ENCODE results near the gene DNAH12. TPM values are rescaled to one million over a fixed set of nuclear protein-coding genes. Genes with fewer than 3 reads are reported as not detected.
"Not testable (repeated sequence)": the region's sequence is repeated elsewhere in the genome, so short reads cannot be mapped to it uniquely, and the experiment has no call there.

The DNAH12 gene
- total RNA-seq, 4 donors from 2014 or later = under 0.01 to 0.03 TPM; not detected in 2

DNA sequence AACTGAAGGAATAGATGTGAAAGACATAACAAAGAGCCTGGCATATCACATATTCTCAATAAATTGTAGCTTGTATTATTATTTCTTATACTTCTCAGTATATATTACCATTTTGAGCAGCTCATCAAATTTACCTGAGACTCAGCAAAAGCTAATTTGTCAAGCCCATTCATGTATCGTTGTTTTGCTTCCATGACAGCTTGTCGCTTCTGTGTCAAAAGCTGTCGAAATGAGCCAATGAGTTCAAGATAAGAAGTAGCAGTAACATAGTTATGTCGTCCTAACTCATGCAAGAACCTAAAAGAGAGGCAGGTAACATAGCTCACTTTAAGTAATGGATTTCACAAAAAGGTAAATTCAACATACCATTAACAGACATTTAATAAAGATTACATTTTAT lies 157.8 kb downstream of the DNAH12 start:
- Histone ChIP-seq H3K27me3 (no peaks in the 10 kb centered on the region), H3K4me3 (no peak overlapping the region), H3K9me3 (no peaks in the 10 kb centered on the region), H3K36me3 (no peaks in the 10 kb centered on the region), H3K27ac (no peak overlapping the region), H3K4me1 (no peaks in the 10 kb centered on the region)
- no peak for DNase-seq
- intact Hi-C loops (cut with DNase I) = no loop called here
- TF ChIP-seq, protein P1, sequence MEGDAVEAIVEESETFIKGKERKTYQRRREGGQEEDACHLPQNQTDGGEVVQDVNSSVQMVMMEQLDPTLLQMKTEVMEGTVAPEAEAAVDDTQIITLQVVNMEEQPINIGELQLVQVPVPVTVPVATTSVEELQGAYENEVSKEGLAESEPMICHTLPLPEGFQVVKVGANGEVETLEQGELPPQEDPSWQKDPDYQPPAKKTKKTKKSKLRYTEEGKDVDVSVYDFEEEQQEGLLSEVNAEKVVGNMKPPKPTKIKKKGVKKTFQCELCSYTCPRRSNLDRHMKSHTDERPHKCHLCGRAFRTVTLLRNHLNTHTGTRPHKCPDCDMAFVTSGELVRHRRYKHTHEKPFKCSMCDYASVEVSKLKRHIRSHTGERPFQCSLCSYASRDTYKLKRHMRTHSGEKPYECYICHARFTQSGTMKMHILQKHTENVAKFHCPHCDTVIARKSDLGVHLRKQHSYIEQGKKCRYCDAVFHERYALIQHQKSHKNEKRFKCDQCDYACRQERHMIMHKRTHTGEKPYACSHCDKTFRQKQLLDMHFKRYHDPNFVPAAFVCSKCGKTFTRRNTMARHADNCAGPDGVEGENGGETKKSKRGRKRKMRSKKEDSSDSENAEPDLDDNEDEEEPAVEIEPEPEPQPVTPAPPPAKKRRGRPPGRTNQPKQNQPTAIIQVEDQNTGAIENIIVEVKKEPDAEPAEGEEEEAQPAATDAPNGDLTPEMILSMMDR (IDR thresholded peaks at IDR 0.05) = no peak
- no peak for TF ChIP-seq POLR2A (IDR thresholded peaks at IDR 0.05)
- 76 to 88% methylated on average over 4 of the region's 4 CpGs for WGBS, 2 donors

DNA sequence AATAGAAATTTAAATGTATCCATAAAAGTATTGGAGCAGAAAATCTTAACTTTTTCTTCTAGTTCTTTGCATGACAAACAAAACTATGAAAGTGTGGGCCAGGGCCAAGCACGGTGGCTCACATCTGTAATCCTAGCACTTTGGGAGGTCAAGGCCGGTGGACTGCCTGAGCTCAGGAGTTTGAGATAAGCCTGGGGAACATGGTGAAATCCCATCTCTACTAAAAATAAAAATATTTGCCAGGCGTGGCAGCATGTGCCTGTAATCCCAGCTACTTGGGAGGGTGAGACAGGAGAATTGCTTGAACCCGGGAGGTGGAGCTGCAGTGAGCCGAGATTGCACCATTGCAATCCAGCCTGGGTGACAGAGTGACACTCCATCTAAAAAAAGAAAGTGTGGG lies 158.6 kb downstream of the DNAH12 start:
- no peak for TF ChIP-seq POLR2A (IDR thresholded peaks at IDR 0.05)
- TF ChIP-seq, protein P1 (IDR thresholded peaks at IDR 0.05) = no peak
- no peak overlapping the region for H3K4me3 ChIP-seq
- H3K4me1 ChIP-seq = no peaks in the 10 kb centered on the region
- WGBS, 2 donors = 84 to 87% methylated on average over 5 of the region's 5 CpGs
- intact Hi-C loops (cut with DNase I) = no loop called here
- H3K27ac ChIP-seq = no peak overlapping the region
- DNase-seq = no peak
- H3K27me3 ChIP-seq = no peaks in the 10 kb centered on the region
- H3K9me3 ChIP-seq = no peaks in the 10 kb centered on the region
- no peaks in the 10 kb centered on the region for H3K36me3 ChIP-seq

DNA sequence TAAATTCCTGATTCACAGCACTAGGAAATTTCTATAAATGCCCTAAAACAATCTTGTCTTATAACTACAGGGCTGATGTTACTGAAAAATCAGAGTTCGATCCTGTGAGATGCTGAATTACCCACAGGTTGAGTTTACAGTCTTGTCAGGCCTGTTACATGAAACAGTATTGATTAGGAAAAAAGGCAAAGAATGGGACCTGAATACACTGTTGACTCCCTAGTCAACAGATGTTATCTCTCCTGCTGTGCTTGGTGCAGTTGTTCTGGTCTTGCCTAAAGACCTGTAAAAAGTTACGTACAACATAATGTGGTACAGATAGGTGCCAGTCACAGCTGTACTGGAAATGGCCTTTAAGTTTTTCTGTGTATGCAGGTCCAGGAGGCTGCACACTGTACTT lies 160.3 kb downstream of the DNAH12 start:
- intact Hi-C loops (cut with DNase I) = no loop called here
- H3K36me3 ChIP-seq = no peaks in the 10 kb centered on the region
- DNase-seq = no peak
- 86% methylated on average over 2 of the region's 2 CpGs for WGBS, 2 donors
- no peak overlapping the region for H3K27ac ChIP-seq
- TF ChIP-seq, protein P1 (IDR thresholded peaks at IDR 0.05) = no peak
- no peak for TF ChIP-seq POLR2A (IDR thresholded peaks at IDR 0.05)
- H3K9me3 ChIP-seq = no peaks in the 10 kb centered on the region
- H3K4me1 ChIP-seq = no peaks in the 10 kb centered on the region
- peaks cover 0 to 3% (median 0%) of the 10 kb centered on the region in 4 donors for H3K27me3 ChIP-seq
- no peak overlapping the region for H3K4me3 ChIP-seq

DNA sequence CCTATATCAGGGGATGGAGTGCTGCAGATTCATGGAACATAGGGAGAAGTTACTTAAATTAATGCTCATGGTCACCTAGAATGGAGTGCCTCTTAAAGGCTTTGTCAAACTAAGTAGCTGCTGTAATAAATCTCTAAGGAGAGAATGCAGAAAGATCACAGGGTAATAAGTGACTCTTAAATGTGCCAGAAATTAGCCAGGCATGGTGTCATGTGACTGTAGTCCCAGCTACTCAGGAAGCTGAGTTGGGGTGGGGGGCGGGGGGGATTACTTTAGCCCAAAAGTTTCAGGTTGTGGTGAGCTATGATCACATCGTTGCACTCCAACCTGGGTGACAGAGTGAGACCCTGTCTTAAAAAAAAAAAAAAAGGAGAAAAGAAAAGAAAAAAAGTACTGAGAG lies 160.7 kb downstream of the DNAH12 start:
- H3K4me3 ChIP-seq = no peak overlapping the region
- H3K9me3 ChIP-seq = no peaks in the 10 kb centered on the region
- no peak overlapping the region for H3K27ac ChIP-seq
- no peak for TF ChIP-seq POLR2A (IDR thresholded peaks at IDR 0.05)
- TF ChIP-seq, protein P1 (IDR thresholded peaks at IDR 0.05) = no peak
- intact Hi-C loops (cut with DNase I) = no loop called here
- no peaks in the 10 kb centered on the region for H3K4me1 ChIP-seq
- no peak for DNase-seq
- H3K36me3 ChIP-seq = no peaks in the 10 kb centered on the region
- 33 to 58% methylated on average over 2 of the region's 2 CpGs for WGBS, 2 donors
- H3K27me3 ChIP-seq = peaks cover 0 to 5% (median 0%) of the 10 kb centered on the region in 4 donors

DNA sequence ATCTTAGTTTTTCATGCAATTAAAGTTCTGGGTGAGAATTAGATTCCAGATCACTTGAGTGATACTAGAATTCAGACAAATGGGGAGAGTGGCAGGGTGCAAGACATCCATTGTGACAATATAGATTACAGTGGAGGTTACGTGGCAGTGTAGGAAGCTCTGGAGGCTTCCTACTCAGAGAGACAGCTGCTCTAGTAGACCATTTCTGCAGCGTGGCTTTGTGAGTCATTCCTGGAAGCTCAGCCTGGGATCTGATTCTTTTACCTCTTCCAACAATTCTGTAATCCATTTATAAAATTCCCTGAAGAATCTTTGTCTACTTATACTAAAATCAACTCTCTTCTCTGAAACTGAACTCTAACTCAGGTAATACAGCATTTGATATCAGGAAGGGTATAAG lies 161.2 kb downstream of the DNAH12 start:
- Histone ChIP-seq H3K27me3 (peaks cover 0 to 5% (median 0%) of the 10 kb centered on the region in 4 donors), H3K36me3 (no peaks in the 10 kb centered on the region), H3K4me3 (no peak overlapping the region), H3K9me3 (no peaks in the 10 kb centered on the region), H3K27ac (no peak overlapping the region), H3K4me1 (no peaks in the 10 kb centered on the region)
- 41 to 45% methylated on average over 2 of the region's 2 CpGs for WGBS, 2 donors
- DNase-seq = no peak
- intact Hi-C loops (cut with DNase I) = no loop called here
- no peak for TF ChIP-seq POLR2A (IDR thresholded peaks at IDR 0.05)

DNA sequence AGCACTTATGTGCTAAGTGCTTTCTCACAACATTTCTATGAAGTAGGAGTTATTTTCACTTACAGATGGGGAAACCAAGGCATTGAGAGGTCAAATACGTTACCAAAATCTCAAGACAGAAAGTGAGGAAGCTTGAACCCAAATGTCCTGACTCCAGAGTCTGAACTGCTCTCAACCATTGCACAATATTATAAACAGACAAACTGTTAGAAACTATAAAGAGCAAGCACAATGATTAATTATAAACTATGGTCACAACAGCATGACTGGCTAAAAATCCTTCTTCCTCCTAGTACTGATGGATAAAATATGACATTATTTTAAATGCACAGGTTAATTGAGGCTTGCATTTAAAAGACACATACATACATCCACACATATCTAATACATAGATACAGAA lies 173.8 kb downstream of the DNAH12 start:
- intact Hi-C loops (cut with DNase I) = no loop called here
- Histone ChIP-seq H3K4me3 (no peak overlapping the region), H3K36me3 (no peaks in the 10 kb centered on the region), H3K27ac (no peak overlapping the region), H3K4me1 (no peaks in the 10 kb centered on the region), H3K27me3 (no peaks in the 10 kb centered on the region), H3K9me3 (peaks cover 0 to 5% (median 0%) of the 10 kb centered on the region in 3 donors)
- no peak for DNase-seq
- 7 to 32% methylated on average over 1 of the region's 1 CpG for WGBS, 2 donors
- no peak for TF ChIP-seq POLR2A (IDR thresholded peaks at IDR 0.05)
- TF ChIP-seq, protein P1 (IDR thresholded peaks at IDR 0.05) = no peak

DNA sequence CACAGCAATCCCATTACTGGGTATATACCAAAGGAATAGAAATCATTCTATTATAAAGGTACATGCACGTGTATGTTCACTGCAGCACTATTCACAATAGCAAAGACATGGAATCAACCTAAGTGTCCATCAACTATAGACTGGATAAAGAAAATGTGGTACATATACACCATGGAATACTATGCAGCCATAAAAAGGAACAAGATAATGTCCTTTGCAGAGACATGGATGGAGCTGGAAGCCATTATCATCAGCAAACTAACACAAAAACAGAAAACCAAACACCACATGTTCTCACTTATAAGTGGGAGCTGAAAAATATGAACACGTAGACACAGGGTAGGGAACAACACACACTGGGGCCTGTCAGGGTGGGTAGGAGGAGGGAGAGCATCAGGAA lies 179.1 kb downstream of the DNAH12 start:
- H3K4me1 ChIP-seq; H3K9me3 ChIP-seq; H3K27ac ChIP-seq; H3K4me3 ChIP-seq; intact Hi-C loops (cut with DNase I); DNase-seq; H3K36me3 ChIP-seq; H3K27me3 ChIP-seq: not testable (repeated sequence)
- 82% methylated on average over 2 of the region's 2 CpGs for WGBS, 2 donors

DNA sequence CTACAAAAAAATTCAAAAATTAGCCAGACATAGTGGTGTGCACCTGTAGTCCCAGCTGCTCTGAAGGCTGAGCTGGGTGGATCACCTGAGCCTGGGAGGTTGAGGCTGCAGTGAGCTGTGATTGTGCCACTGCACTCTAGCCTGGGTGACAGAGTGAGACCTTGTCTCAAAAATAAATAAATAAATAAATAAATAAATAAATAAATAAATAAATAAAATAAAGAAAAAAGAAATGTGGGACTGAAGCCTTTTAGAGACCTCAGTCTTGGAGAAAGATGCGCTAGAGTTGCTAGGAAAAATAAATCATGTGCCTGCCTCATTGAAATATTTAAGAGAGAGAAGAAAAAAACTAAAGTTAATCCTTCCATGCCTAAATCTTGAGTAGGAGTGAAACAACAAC lies 187.9 kb downstream of the DNAH12 start:
- H3K9me3 ChIP-seq; H3K36me3 ChIP-seq; H3K4me3 ChIP-seq; DNase-seq; H3K27ac ChIP-seq; H3K27me3 ChIP-seq; H3K4me1 ChIP-seq; intact Hi-C loops (cut with DNase I): not testable (repeated sequence)
- whole genome bisulfite sequencing, 2 donors = 91 to 92% methylated on average over 1 of the region's 1 CpG

Data from esophagus squamous epithelium (tissue), 5 donors.